HCT116 (cell line): ENCODE results near the gene IFITM2. TPM values are rescaled to one million over a fixed set of nuclear protein-coding genes. Genes with fewer than 3 reads are reported as not detected.

Source experiments
- ATAC-seq: fragments of 200-7000 bp; cut with Tn5 transposase; 2 replicates; pipeline ENCODE4 v1.9.1; 2020; ENCODE audit warnings: mild to moderate bottlenecking, moderate library complexity
- BruUV-seq: library from RNA; stranded (reverse); fragments of 400-500 nt; replicated peaks from 2 replicates; lab custom pipeline; 2021; lab: Mats Ljungman, UMichigan
- CTCF ChIA-PET: fragments of 300-600 bp; sonication (Branson Sonifier 250); formaldehyde crosslinking; loops from one replicate; lab custom pipeline; 2021; ENCODE audit warnings: antibody characterized with exemption; lab: Charles Lee
- POLR2A ChIA-PET: fragments of 300-600, 350-600 bp; sonication (Branson Sonifier 250); formaldehyde crosslinking; loops from one replicate; lab custom pipeline; 2021; ENCODE audit warnings: antibody characterized with exemption; lab: Charles Lee
- RAD21 ChIA-PET, 2 experiments: fragments of 300-600 bp; sonication (Branson Sonifier 250); formaldehyde crosslinking; loops; one replicate each; lab custom pipeline; 2023; ENCODE audit warnings: low total read pairs in 2 of 2; ENCODE audit not compliant: uncharacterized antibody in 2 of 2, unreplicated experiment in 2 of 2, low non-redundant PET in 1 of 2; lab: Charles Lee
- DNase-seq: peaks from one replicate; pipeline ENCODE4 v3.0.0-alpha.2; 2010; ENCODE audit warnings: low read depth, low spot score
- H2AFZ ChIP-seq: fragments of 200-600 bp; shearing (Covaris generic), sonication (generic); 2 replicates; pipeline ENCODE4 v1.6.1; 2017; ENCODE audit warnings: low read depth, mixed run types, mixed read lengths, antibody characterized with exemption, low read length; ENCODE audit not compliant: poor library complexity, severe bottlenecking
- H3K27ac ChIP-seq: 2 replicates; pipeline ENCODE4 v1.5.1; 2012; ENCODE audit warnings: low read depth, low read length
- H3K27me3 ChIP-seq: fragments of 200-600 bp; sonication (generic); 2 replicates; pipeline ENCODE4 v1.6.1; 2016; ENCODE audit warnings: mixed run types, low read length, mixed read lengths; ENCODE audit not compliant: insufficient read depth
- H3K36me3 ChIP-seq, 2 experiments: fragments of 200-500 bp in 1 of 2; fragments of 200-600 bp in 1 of 2; sonication (Bioruptor generic) in 1 of 2; sonication (generic) in 1 of 2; 2 replicates each; pipeline versions ENCODE4 v1.5.1 to v1.6.1; 2014 to 2016; ENCODE audit warnings: low read length in 2 of 2, inconsistent platforms in 1 of 2, mixed read lengths in 1 of 2, mixed run types in 1 of 2; ENCODE audit not compliant: insufficient read depth in 2 of 2, control insufficient read depth in 1 of 2
- H3K4me1 ChIP-seq, 2 experiments: fragments of 200-600 bp in 1 of 2; sonication (generic) in 1 of 2; 2 replicates each; pipeline versions ENCODE4 v1.5.1 to v1.6.1; 2012 to 2017; ENCODE audit warnings: low read length in 2 of 2, inconsistent platforms in 1 of 2, mild to moderate bottlenecking in 1 of 2, mixed read lengths in 1 of 2, mixed run types in 1 of 2, moderate library complexity in 1 of 2; ENCODE audit not compliant: insufficient read depth in 2 of 2, control insufficient read depth in 1 of 2
- H3K4me2 ChIP-seq: fragments of 200-600 bp; sonication (generic); 2 replicates; pipeline ENCODE4 v1.6.1; 2017; ENCODE audit warnings: mixed run types, low read length, mixed read lengths
- H3K4me3 ChIP-seq, 2 experiments: fragments of 200-600 bp in 1 of 2; sonication (generic) in 1 of 2; replicated peaks in 1 of 2; 2 replicates each; pipeline ENCODE4 v1.5.1; 2011 to 2016; ENCODE audit warnings: low read length in 2 of 2, control low read depth in 1 of 2, low read depth in 1 of 2, mild to moderate bottlenecking in 1 of 2, mixed read lengths in 1 of 2, mixed run types in 1 of 2
- H3K79me2 ChIP-seq: fragments of 200-600 bp; sonication (generic); 2 replicates; pipeline ENCODE4 v1.6.1; 2017; ENCODE audit warnings: mild to moderate bottlenecking, mixed run types, low read length, moderate library complexity, mixed read lengths; ENCODE audit not compliant: insufficient read depth
- H3K9ac ChIP-seq: fragments of 200-600 bp; sonication (generic); 2 replicates; pipeline ENCODE4 v1.6.1; 2016; ENCODE audit warnings: low read length, mixed read lengths
- H3K9me2 ChIP-seq: fragments of 200-600 bp; sonication (generic), shearing (Covaris generic); 2 replicates; pipeline ENCODE4 v1.6.1; 2017; ENCODE audit warnings: mixed run types, mild to moderate bottlenecking, moderate library complexity; ENCODE audit not compliant: insufficient read depth
- H3K9me3 ChIP-seq, 2 experiments: fragments of 200-500 bp in 1 of 2; fragments of 200-600 bp in 1 of 2; sonication (Bioruptor generic) in 1 of 2; sonication (generic) in 1 of 2; 2 replicates each; pipeline ENCODE4 v1.6.1; 2014 to 2017; ENCODE audit warnings: low read length in 2 of 2, mixed read lengths in 2 of 2, inconsistent platforms in 1 of 2, low read depth in 1 of 2, mild to moderate bottlenecking in 1 of 2, mixed run types in 1 of 2, moderate library complexity in 1 of 2; ENCODE audit not compliant: control insufficient read depth in 1 of 2, insufficient read depth in 1 of 2
- H4K20me1 ChIP-seq: fragments of 200-600 bp; sonication (generic), shearing (Covaris generic); 2 replicates; pipeline ENCODE4 v1.6.1; 2017; ENCODE audit warnings: mixed run types, mild to moderate bottlenecking, moderate library complexity; ENCODE audit not compliant: insufficient read depth
- ATF3 ChIP-seq: IDR thresholded peaks from 2 replicates; pipeline ENCODE4 v1.6.1; 2012
- CBX3 ChIP-seq: IDR thresholded peaks from 2 replicates; pipeline ENCODE4 v1.6.1; 2012; ENCODE audit warnings: low read depth
- CEBPB ChIP-seq: IDR thresholded peaks from 2 replicates; pipeline ENCODE4 v1.6.1; 2012; ENCODE audit warnings: low read depth
- EGR1 ChIP-seq: IDR thresholded peaks from 2 replicates; pipeline ENCODE4 v1.6.1; 2012; ENCODE audit warnings: low read depth
- EZH2 ChIP-seq: fragments of 200-600 bp; sonication (generic); IDR thresholded peaks from 2 replicates; pipeline ENCODE4 v1.6.1; 2017; ENCODE audit warnings: antibody characterized with exemption, mixed run types
- EZH2phosphoT487 ChIP-seq: fragments of 200-600 bp; IDR thresholded peaks from 2 replicates; pipeline ENCODE4 v1.6.1; 2018; ENCODE audit warnings: antibody characterized with exemption, borderline replicate concordance
- FOSL1 ChIP-seq: IDR thresholded peaks from 2 replicates; pipeline ENCODE4 v1.6.1; 2012; ENCODE audit warnings: low read depth
- JUND ChIP-seq: IDR thresholded peaks from 2 replicates; pipeline ENCODE4 v1.6.1; 2012
- MAX ChIP-seq: IDR thresholded peaks from 2 replicates; pipeline ENCODE4 v1.6.1; 2012
- POLR2A ChIP-seq: IDR thresholded peaks from 2 replicates; pipeline ENCODE4 v1.7.0; 2011; ENCODE audit warnings: borderline replicate concordance; ENCODE audit not compliant: insufficient read depth, insufficient read length; ENCODE audit errors: extremely low read depth
- POLR2AphosphoS5 ChIP-seq: IDR thresholded peaks from 2 replicates; pipeline ENCODE4 v1.6.1; 2011; ENCODE audit warnings: mild to moderate bottlenecking, low read depth, low read length, moderate library complexity
- RAD21 ChIP-seq: IDR thresholded peaks from 2 replicates; pipeline ENCODE4 v1.6.1; 2012; ENCODE audit warnings: low read depth, mild to moderate bottlenecking
- SP1 ChIP-seq: IDR thresholded peaks from 2 replicates; pipeline ENCODE4 v1.6.1; 2012; ENCODE audit warnings: low read depth
- YY1 ChIP-seq: IDR thresholded peaks from 2 replicates; pipeline ENCODE4 v1.6.1; 2011; ENCODE audit warnings: low read length, low read depth, moderate library complexity, mild to moderate bottlenecking; ENCODE audit not compliant: insufficient replicate concordance; ENCODE audit errors: extremely low read depth
- ZFX ChIP-seq: fragments of 450-650 bp; IDR thresholded peaks from 2 replicates; pipeline ENCODE4 v1.6.1; 2017
- ZNF274 ChIP-seq: fragments of 200-500 bp; sonication (Bioruptor generic); IDR thresholded peaks from 2 replicates; pipeline ENCODE4 v1.6.1; 2014; ENCODE audit warnings: mild to moderate bottlenecking, low read depth, low read length, inconsistent platforms
- intact Hi-C: fragments of 100-400 bp; cut with micrococcal nuclease; formaldehyde crosslinking; loops from 2 replicates; pipeline ENCODE4 v1.10.0; 2022
- total RNA-seq: library from RNA; stranded (reverse); gene quantifications from one replicate; pipeline ENCODE4 v1.2.1, GENCODE V29; 2021; ENCODE audit not compliant: unreplicated experiment
- TF ChIP-seq, protein P1 (sequence below): IDR thresholded peaks from 2 replicates; pipeline ENCODE4 v1.6.1; 2012; ENCODE audit warnings: low read depth

Gene IFITM2
- total RNA-seq, 1 experiment from 2014 or later: 106 TPM

DNA sequence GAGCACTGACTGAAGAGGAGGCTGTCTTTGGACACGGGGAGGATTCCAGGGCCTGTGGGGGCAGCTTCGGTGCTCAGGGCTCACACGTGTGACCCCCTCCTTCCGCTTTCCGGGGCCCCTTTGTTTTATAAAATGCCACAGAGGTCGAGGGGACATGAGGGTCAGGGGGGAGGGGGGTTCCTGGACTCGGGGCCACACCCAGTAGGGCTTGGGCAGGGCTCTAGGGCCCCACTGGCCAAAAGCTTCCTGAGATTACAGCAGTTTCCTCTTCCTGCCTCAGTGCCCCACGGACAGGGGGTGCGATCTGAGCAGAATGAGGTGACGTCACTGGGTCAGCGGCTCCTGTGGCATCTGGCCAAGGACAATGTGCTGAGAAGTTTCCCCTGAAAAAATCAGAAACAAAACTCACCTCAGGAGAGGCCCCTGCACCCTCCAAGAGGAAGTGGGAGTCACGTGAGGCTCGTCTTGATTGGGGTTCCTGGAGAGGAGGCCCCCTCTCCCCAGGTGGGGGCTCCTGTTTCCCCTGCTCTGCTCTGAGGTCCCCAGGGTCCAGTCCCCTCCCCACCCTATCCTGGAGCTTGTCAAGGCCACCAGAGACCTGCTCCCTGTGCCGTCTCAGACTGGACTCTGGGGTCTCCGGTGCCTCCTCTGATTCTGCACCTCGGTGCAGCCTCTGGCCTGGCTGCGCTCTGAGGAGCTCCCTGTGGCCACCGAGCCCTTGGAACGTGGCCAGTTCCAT is 19.4 kb downstream of the IFITM2 start:
- H3K9me2 ChIP-seq: no peaks in the 10 kb centered on the region
- H3K27me3 ChIP-seq: no peaks in the 10 kb centered on the region
- ATAC-seq (no peak), DNase-seq (no peak)
- BruUV-seq: no TSS peak
- ChIA-PET RAD21 (no interaction called here), CTCF (interaction anchor here (0.6 kb wide), 1 partner anchor 29 kb away, joined by 4 read pairs; no protein-coding TSS in a partner anchor), POLR2A (no interaction called here)
- no peak overlapping the region for H2AFZ ChIP-seq
- H3K4me2 ChIP-seq: no peak overlapping the region
- no peak overlapping the region for H3K27ac ChIP-seq
- no peaks in the 10 kb centered on the region for H3K79me2 ChIP-seq
- no peaks in the 10 kb centered on the region for H3K36me3 ChIP-seq
- TF ChIP-seq ZFX (no peak), EGR1 (no peak), FOSL1 (no peak), MAX (no peak), ZNF274 (no peak), EZH2 (no peak), YY1 (no peak), CBX3 (no peak), ATF3 (no peak), RAD21 (no peak), EZH2phosphoT487 (no peak), CEBPB (no peak), POLR2AphosphoS5 (no peak), POLR2A (no peak), SP1 (no peak), JUND (no peak)
- TF ChIP-seq, protein P1, sequence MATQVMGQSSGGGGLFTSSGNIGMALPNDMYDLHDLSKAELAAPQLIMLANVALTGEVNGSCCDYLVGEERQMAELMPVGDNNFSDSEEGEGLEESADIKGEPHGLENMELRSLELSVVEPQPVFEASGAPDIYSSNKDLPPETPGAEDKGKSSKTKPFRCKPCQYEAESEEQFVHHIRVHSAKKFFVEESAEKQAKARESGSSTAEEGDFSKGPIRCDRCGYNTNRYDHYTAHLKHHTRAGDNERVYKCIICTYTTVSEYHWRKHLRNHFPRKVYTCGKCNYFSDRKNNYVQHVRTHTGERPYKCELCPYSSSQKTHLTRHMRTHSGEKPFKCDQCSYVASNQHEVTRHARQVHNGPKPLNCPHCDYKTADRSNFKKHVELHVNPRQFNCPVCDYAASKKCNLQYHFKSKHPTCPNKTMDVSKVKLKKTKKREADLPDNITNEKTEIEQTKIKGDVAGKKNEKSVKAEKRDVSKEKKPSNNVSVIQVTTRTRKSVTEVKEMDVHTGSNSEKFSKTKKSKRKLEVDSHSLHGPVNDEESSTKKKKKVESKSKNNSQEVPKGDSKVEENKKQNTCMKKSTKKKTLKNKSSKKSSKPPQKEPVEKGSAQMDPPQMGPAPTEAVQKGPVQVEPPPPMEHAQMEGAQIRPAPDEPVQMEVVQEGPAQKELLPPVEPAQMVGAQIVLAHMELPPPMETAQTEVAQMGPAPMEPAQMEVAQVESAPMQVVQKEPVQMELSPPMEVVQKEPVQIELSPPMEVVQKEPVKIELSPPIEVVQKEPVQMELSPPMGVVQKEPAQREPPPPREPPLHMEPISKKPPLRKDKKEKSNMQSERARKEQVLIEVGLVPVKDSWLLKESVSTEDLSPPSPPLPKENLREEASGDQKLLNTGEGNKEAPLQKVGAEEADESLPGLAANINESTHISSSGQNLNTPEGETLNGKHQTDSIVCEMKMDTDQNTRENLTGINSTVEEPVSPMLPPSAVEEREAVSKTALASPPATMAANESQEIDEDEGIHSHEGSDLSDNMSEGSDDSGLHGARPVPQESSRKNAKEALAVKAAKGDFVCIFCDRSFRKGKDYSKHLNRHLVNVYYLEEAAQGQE: no peak
- H3K9me3 ChIP-seq: no peaks in the 10 kb centered on the region
- H3K4me3 ChIP-seq: no peak overlapping the region
- H3K4me1 ChIP-seq: peaks cover 0 to 7% of the 10 kb centered on the region in 2 experiments; a peak in 2 of 4 replicates
- H3K9ac ChIP-seq: no peak overlapping the region
- H4K20me1 ChIP-seq: no peaks in the 10 kb centered on the region
- intact Hi-C loops: no loop called here
